Measurements from ENCODE around the gene BTRC.

BTRC gene

GRCh38 chr10:101446947-101447346, 93.0 kb downstream of the BTRC start:
- DNase-seq = no peak

GRCh38 chr10:101447477-101447876, 93.5 kb downstream of the BTRC start:
- no peak for DNase-seq

GRCh38 chr10:101450277-101451080, 96.5 kb downstream of the BTRC start:
- no peak for DNase-seq

GRCh38 chr10:101451261-101451660, 97.3 kb downstream of the BTRC start:
- DNase-seq = no peak

GRCh38 chr10:101451667-101452069, 97.7 kb downstream of the BTRC start:
- DNase-seq = no peak

- no peak for DNase-seq
Measured at GRCh38 chr10:101452176-101452575, 98.2 kb downstream of the BTRC start.

- no peak for DNase-seq
Measured at GRCh38 chr10:101452593-101452992, 98.6 kb downstream of the BTRC start.

- no peak for DNase-seq
Measured at GRCh38 chr10:101453318-101453717, 99.4 kb downstream of the BTRC start.

- DNase-seq = no peak
Measured at GRCh38 chr10:101453791-101454718, 100.1 kb downstream of the BTRC start.

GRCh38 chr10:101458869-101459268, 104.9 kb downstream of the BTRC start:
- DNase-seq = no peak

GRCh38 chr10:101464082-101464481, 110.1 kb downstream of the BTRC start:
- DNase-seq = no peak

- DNase-seq = no peak
Measured at GRCh38 chr10:101464599-101464998, 110.6 kb downstream of the BTRC start.

GRCh38 chr10:101466016-101466912, 112.3 kb downstream of the BTRC start:
- DNase-seq = no peak

- peak; percentile 17 for DNase-seq
Measured at GRCh38 chr10:101467286-101467770, 113.4 kb downstream of the BTRC start.

GRCh38 chr10:101468159-101468558, 114.2 kb downstream of the BTRC start:
- no peak for DNase-seq

- no peak for DNase-seq
Measured at GRCh38 chr10:101476383-101476782, 122.4 kb downstream of the BTRC start.

GRCh38 chr10:101478956-101479355, 125.0 kb downstream of the BTRC start:
- DNase-seq = no peak

GRCh38 chr10:101481256-101481655, 127.3 kb downstream of the BTRC start:
- no peak for DNase-seq

- no peak for DNase-seq
Measured at GRCh38 chr10:101482568-101482967, 128.6 kb downstream of the BTRC start.

GRCh38 chr10:101484175-101484745, 130.3 kb downstream of the BTRC start:
- DNase-seq = no peak

- no peak for DNase-seq
Measured at GRCh38 chr10:101485207-101485606, 131.2 kb downstream of the BTRC start.
